GM12865 (cell line): ENCODE results near the gene TIMM9.

ENCODE experiments used
- DNase-seq: peaks from one replicate; pipeline ENCODE4 v3.0.0; 2010; ENCODE audit warnings: low read depth
- H3K4me3 ChIP-seq: 2 replicates; pipeline ENCODE4 v1.5.1; 2011; ENCODE audit warnings: mild to moderate bottlenecking, low read depth, low read length, control low read depth
- CTCF ChIP-seq: IDR thresholded peaks from 2 replicates; pipeline ENCODE4 v1.5.1; 2011; ENCODE audit warnings: low read length, control low read depth, low read depth, inconsistent platforms; ENCODE audit not compliant: insufficient read depth; ENCODE audit errors: missing control alignments

The TIMM9 gene

GRCh38 chr14:58427281-58428117, at the start of gene TIMM9, which contains the start of gene KIAA0586:
TSS of gene TIMM9 (minus strand) at chr14:58427531. CDS start at chr14:58411945, 15,586 bp downstream.
TSS of gene KIAA0586 (plus strand) at chr14:58427719. CDS start at chr14:58428265, 546 bp downstream.
- peak within 1 kb of the TSS; percentile 97 for H3K4me3 ChIP-seq
- DNase-seq, result peak; percentile 99
- TF ChIP-seq CTCF, result no peak

- no peak for DNase-seq
- TF ChIP-seq CTCF, result no peak
- no peak overlapping the region for H3K4me3 ChIP-seq
Observed at GRCh38 chr14:58476320-58476719, 49.0 kb upstream of the TIMM9 start.

GRCh38 chr14:58469309-58469708, 42.0 kb upstream of the TIMM9 start:
- TF ChIP-seq CTCF, result no peak
- H3K4me3 ChIP-seq, result no peak overlapping the region
- no peak for DNase-seq

GRCh38 chr14:58467575-58467974, 40.2 kb upstream of the TIMM9 start:
- no peak for TF ChIP-seq CTCF
- no peak for DNase-seq

GRCh38 chr14:58466459-58466858, 39.1 kb upstream of the TIMM9 start:
- TF ChIP-seq CTCF, result no peak
- H3K4me3 ChIP-seq, result no peak overlapping the region

More at GRCh38 chr14:58467575-58467974, 40.2 kb upstream of the TIMM9 start:
- H3K4me3 ChIP-seq, result no peak overlapping the region

GRCh38 chr14:58465421-58465820, 38.1 kb upstream of the TIMM9 start:
- DNase-seq, result no peak
- TF ChIP-seq CTCF, result no peak
- H3K4me3 ChIP-seq, result no peak overlapping the region

More at GRCh38 chr14:58466459-58466858, 39.1 kb upstream of the TIMM9 start:
- no peak for DNase-seq
